Measurements from ENCODE around the gene GIGYF1. TPM values are rescaled to one million over a fixed set of nuclear protein-coding genes. Genes with fewer than 3 reads are reported as not detected.
"Not testable (repeated sequence)": the region's sequence is repeated elsewhere in the genome, so short reads cannot be mapped to it uniquely, and the experiment has no call there.

GIGYF1 gene
- polyA plus RNA-seq, 1 experiment, result 7.6 TPM

GRCh38 chr7:100667331-100668068, 26.6 kb downstream of the GIGYF1 start:
- Histone ChIP-seq H3K36me3 (ENCODE audit: control insufficient read depth, insufficient read depth, low read length) (no peaks in the 10 kb centered on the region), H3K4me3 (ENCODE audit: low read depth, low read length) (no peak overlapping the region), H3K27me3 (ENCODE audit: control insufficient read depth, insufficient read depth, low read length) (peaks cover 6% of the 10 kb centered on the region)
- DNase-seq (ENCODE audit: low read depth), result no peak
- ChIA-PET POLR2A (no interaction called here), CTCF (interaction anchor here (1.0 to 1.4 kb wide), 2 partner anchors 24 to 34 kb away, joined by 3 to 5 read pairs; no protein-coding TSS in a partner anchor)
- no peak for TF ChIP-seq CTCF (IDR thresholded peaks at IDR 0.05; ENCODE audit: insufficient read depth, low read depth, low read length)

- no peaks in the 10 kb centered on the region for H3K36me3 ChIP-seq (ENCODE audit: control insufficient read depth, insufficient read depth, low read length)
- no peak for DNase-seq (ENCODE audit: low read depth)
- ChIA-PET POLR2A (no interaction called here), CTCF (no interaction called here)
- no peak for TF ChIP-seq CTCF (IDR thresholded peaks at IDR 0.05; ENCODE audit: insufficient read depth, low read depth, low read length)
- H3K27me3 ChIP-seq (ENCODE audit: control insufficient read depth, insufficient read depth, low read length), result peaks cover 5% of the 10 kb centered on the region
- H3K4me3 ChIP-seq (ENCODE audit: low read depth, low read length), result no peak overlapping the region
These were observed 28.8 kb downstream of the GIGYF1 start for GRCh38 chr7:100665168-100665726.

GRCh38 chr7:100662194-100662776, 31.8 kb downstream of the GIGYF1 start:
- POLR2A ChIA-PET; H3K4me3 ChIP-seq (ENCODE audit: low read depth, low read length); H3K27me3 ChIP-seq (ENCODE audit: control insufficient read depth, insufficient read depth, low read length); H3K36me3 ChIP-seq (ENCODE audit: control insufficient read depth, insufficient read depth, low read length); DNase-seq (ENCODE audit: low read depth): not testable (repeated sequence)
- CTCF ChIA-PET, result interaction anchor here (1.1 to 2.7 kb wide), 2 partner anchors 29 to 98 kb away, joined by 4 to 7 read pairs; no protein-coding TSS in a partner anchor

- ChIA-PET CTCF (interaction anchor here (1.2 kb wide), 1 partner anchor 23 kb away, joined by 3 read pairs; no protein-coding TSS in a partner anchor), POLR2A (no interaction called here)
- Histone ChIP-seq H3K27me3 (ENCODE audit: control insufficient read depth, insufficient read depth, low read length) (peaks cover 4% of the 10 kb centered on the region), H3K4me3 (ENCODE audit: low read depth, low read length) (no peak within 1 kb of the TSS), H3K36me3 (ENCODE audit: control insufficient read depth, insufficient read depth, low read length) (no peaks in the 10 kb centered on the region)
- no peak for DNase-seq (ENCODE audit: low read depth)
- TF ChIP-seq CTCF (IDR thresholded peaks at IDR 0.05; ENCODE audit: insufficient read depth, low read depth, low read length), result no peak
These were observed 38.0 kb downstream of the GIGYF1 start, which contains the start of gene ACTL6B for GRCh38 chr7:100655908-100656674. Gene ACTL6B, minus strand, starts transcription at chr7:100656448. Its CDS starts 94 bp downstream, at chr7:100656354.

GRCh38 chr7:100654908-100655831, 38.9 kb downstream of the GIGYF1 start:
- no peaks in the 10 kb centered on the region for H3K36me3 ChIP-seq (ENCODE audit: control insufficient read depth, insufficient read depth, low read length)
- DNase-seq (ENCODE audit: low read depth), result no peak
- ChIA-PET CTCF (no interaction called here), POLR2A (no interaction called here)
- H3K27me3 ChIP-seq (ENCODE audit: control insufficient read depth, insufficient read depth, low read length), result peaks cover 4% of the 10 kb centered on the region
- no peak for TF ChIP-seq CTCF (IDR thresholded peaks at IDR 0.05; ENCODE audit: insufficient read depth, low read depth, low read length)
- H3K4me3 ChIP-seq (ENCODE audit: low read depth, low read length), result no peak overlapping the region

All from BJ (cell line).